ENCODE data around the gene SH3D19.

Gene SH3D19

GRCh38 chr4:151175233-151175632, 150.2 kb downstream of the SH3D19 start:
- H4K20me1 ChIP-seq (ENCODE audit: insufficient read depth, low read length), result no peaks in the 10 kb centered on the region
- no peaks in the 10 kb centered on the region for H3K79me2 ChIP-seq (ENCODE audit: insufficient read depth, low read length)
- no peak overlapping the region for H2AFZ ChIP-seq (ENCODE audit: low read depth, low read length)
- H3K4me3 ChIP-seq (ENCODE audit: low read depth in 1 of 2, low read length in 2 of 2), result no peak overlapping the region
- no peaks in the 10 kb centered on the region for H3K9me3 ChIP-seq (ENCODE audit: insufficient read depth, low read length, severe bottlenecking)
- TF ChIP-seq CTCF (IDR thresholded peaks at IDR 0.05; ENCODE audit: borderline replicate concordance, extremely low read depth, low read length, poor library complexity, severe bottlenecking) (no peak), EZH2 (IDR thresholded peaks at IDR 0.05; ENCODE audit: borderline replicate concordance, low read depth, low read length, severe bottlenecking) (no peak)
- ATAC-seq (ENCODE audit: insufficient read depth, low read depth) (no peak), DNase-seq (no peak)
- H3K9ac ChIP-seq (ENCODE audit: low read depth, low read length), result no peak overlapping the region
- no peak overlapping the region for H3K4me2 ChIP-seq (ENCODE audit: insufficient read depth, low read length)
- no peaks in the 10 kb centered on the region for H3K4me1 ChIP-seq (ENCODE audit: insufficient read depth, low read length)
- no peaks in the 10 kb centered on the region for H3K27me3 ChIP-seq (ENCODE audit: insufficient read depth, low read length, poor library complexity)
- no peaks in the 10 kb centered on the region for H3K36me3 ChIP-seq (ENCODE audit: insufficient read depth, low read length)
- H3K27ac ChIP-seq (ENCODE audit: low read length), result no peak overlapping the region

GRCh38 chr4:151174784-151175183, 150.6 kb downstream of the SH3D19 start:
- DNase-seq (no peak), ATAC-seq (ENCODE audit: insufficient read depth, low read depth) (no peak)
- no peak overlapping the region for H3K4me2 ChIP-seq (ENCODE audit: insufficient read depth, low read length)
- H3K36me3 ChIP-seq (ENCODE audit: insufficient read depth, low read length), result no peaks in the 10 kb centered on the region
- H3K9me3 ChIP-seq (ENCODE audit: insufficient read depth, low read length, severe bottlenecking), result no peaks in the 10 kb centered on the region
- no peaks in the 10 kb centered on the region for H3K4me1 ChIP-seq (ENCODE audit: insufficient read depth, low read length)
- no peaks in the 10 kb centered on the region for H4K20me1 ChIP-seq (ENCODE audit: insufficient read depth, low read length)
- H3K27ac ChIP-seq (ENCODE audit: low read length), result no peak overlapping the region
- no peaks in the 10 kb centered on the region for H3K79me2 ChIP-seq (ENCODE audit: insufficient read depth, low read length)
- H3K4me3 ChIP-seq (ENCODE audit: low read depth in 1 of 2, low read length in 2 of 2), result no peak overlapping the region
- H2AFZ ChIP-seq (ENCODE audit: low read depth, low read length), result no peak overlapping the region
- H3K27me3 ChIP-seq (ENCODE audit: insufficient read depth, low read length, poor library complexity), result no peaks in the 10 kb centered on the region
- H3K9ac ChIP-seq (ENCODE audit: low read depth, low read length), result no peak overlapping the region
- no peak for TF ChIP-seq EZH2 (IDR thresholded peaks at IDR 0.05; ENCODE audit: borderline replicate concordance, low read depth, low read length, severe bottlenecking)

GRCh38 chr4:151173871-151174270, 151.5 kb downstream of the SH3D19 start:
- H2AFZ ChIP-seq (ENCODE audit: low read depth, low read length), result no peak overlapping the region
- DNase-seq, result no peak
- no peak for TF ChIP-seq EZH2 (IDR thresholded peaks at IDR 0.05; ENCODE audit: borderline replicate concordance, low read depth, low read length, severe bottlenecking)
- TF ChIP-seq CTCF (IDR thresholded peaks at IDR 0.05; ENCODE audit: borderline replicate concordance, extremely low read depth, low read length, poor library complexity, severe bottlenecking), result no peak
- no peaks in the 10 kb centered on the region for H3K4me1 ChIP-seq (ENCODE audit: insufficient read depth, low read length)
- H3K4me2 ChIP-seq (ENCODE audit: insufficient read depth, low read length), result no peak overlapping the region
- no peaks in the 10 kb centered on the region for H3K79me2 ChIP-seq (ENCODE audit: insufficient read depth, low read length)
- no peaks in the 10 kb centered on the region for H3K36me3 ChIP-seq (ENCODE audit: insufficient read depth, low read length)
- no peak overlapping the region for H3K27ac ChIP-seq (ENCODE audit: low read length)
- H3K4me3 ChIP-seq (ENCODE audit: low read depth in 1 of 2, low read length in 2 of 2), result no peak overlapping the region
- no peak for ATAC-seq (ENCODE audit: insufficient read depth, low read depth)
- no peaks in the 10 kb centered on the region for H3K9me3 ChIP-seq (ENCODE audit: insufficient read depth, low read length, severe bottlenecking)
- no peak overlapping the region for H3K9ac ChIP-seq (ENCODE audit: low read depth, low read length)
- no peaks in the 10 kb centered on the region for H4K20me1 ChIP-seq (ENCODE audit: insufficient read depth, low read length)
- no peaks in the 10 kb centered on the region for H3K27me3 ChIP-seq (ENCODE audit: insufficient read depth, low read length, poor library complexity)

GRCh38 chr4:151169900-151170299, 155.5 kb downstream of the SH3D19 start:
- Histone ChIP-seq H3K27ac (ENCODE audit: low read length) (no peak overlapping the region), H3K9me3 (ENCODE audit: insufficient read depth, low read length, severe bottlenecking) (no peaks in the 10 kb centered on the region), H3K4me1 (ENCODE audit: insufficient read depth, low read length) (no peaks in the 10 kb centered on the region), H3K9ac (ENCODE audit: low read depth, low read length) (no peak overlapping the region), H3K4me2 (ENCODE audit: insufficient read depth, low read length) (no peak overlapping the region), H2AFZ (ENCODE audit: low read depth, low read length) (no peak overlapping the region), H3K79me2 (ENCODE audit: insufficient read depth, low read length) (no peaks in the 10 kb centered on the region), H3K4me3 (ENCODE audit: low read depth in 1 of 2, low read length in 2 of 2) (no peak overlapping the region), H3K36me3 (ENCODE audit: insufficient read depth, low read length) (no peaks in the 10 kb centered on the region), H3K27me3 (ENCODE audit: insufficient read depth, low read length, poor library complexity) (no peaks in the 10 kb centered on the region), H4K20me1 (ENCODE audit: insufficient read depth, low read length) (no peaks in the 10 kb centered on the region)
- DNase-seq (no peak), ATAC-seq (ENCODE audit: insufficient read depth, low read depth) (no peak)
- TF ChIP-seq EZH2 (IDR thresholded peaks at IDR 0.05; ENCODE audit: borderline replicate concordance, low read depth, low read length, severe bottlenecking), result no peak
